ENCODE measurements around the gene NFKBIB. TPM values are rescaled to one million over a fixed set of nuclear protein-coding genes. Genes with fewer than 3 reads are reported as not detected.
A peak's percentile ranks its signal among the peaks of the same experiment; 100 is the strongest.

NFKBIB gene
- total and polyA plus RNA-seq, 2 of the 13 experiments (the other 11 are each of a cell fraction or from before 2014, with no cell fraction given), result 8.6 to 14.9 TPM

DNA sequence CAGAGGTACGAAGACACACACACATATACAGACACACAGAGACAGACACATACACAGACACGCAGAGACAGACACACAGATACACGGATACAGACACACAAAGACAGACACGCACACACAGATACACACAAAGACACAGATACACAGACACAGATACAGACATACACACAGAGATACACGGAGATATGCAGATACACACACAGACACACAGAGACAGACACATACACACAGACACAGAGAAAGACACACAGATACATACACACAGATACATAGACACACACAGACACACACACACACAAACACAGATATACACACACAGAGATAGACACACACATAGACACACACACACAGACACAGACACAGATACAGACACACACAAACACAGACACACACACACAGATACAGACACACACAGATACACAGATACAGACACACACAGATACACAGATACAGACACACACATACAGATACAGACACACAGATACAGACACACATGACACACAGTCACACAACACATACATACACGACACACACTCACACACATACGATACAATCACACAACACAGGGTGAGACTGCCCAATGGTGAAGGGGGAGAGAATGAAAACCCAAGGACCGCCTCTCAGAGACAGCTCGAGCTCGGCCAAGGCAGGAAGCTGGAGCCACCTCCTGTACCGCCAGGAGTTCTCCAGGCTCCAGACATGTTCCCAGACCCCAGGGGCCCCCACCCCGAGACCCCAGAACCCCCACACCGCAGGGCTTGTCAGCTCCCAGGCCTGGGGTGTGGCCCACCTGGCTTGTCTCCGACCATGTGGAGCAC is 21.0 kb downstream of the NFKBIB start (continued):
- TF ChIP-seq ZNF646 (CRISPR knock-in tag; IDR thresholded peaks at IDR 0.05) (peak; percentile 26; the same call in 1 of the 2 replicates), NBN (conservative IDR thresholded peaks at IDR 0.05) (0 out of 2 replicates have a peak, but pooled peaks have one; percentile 35), SP140L (CRISPR knock-in tag; IDR thresholded peaks at IDR 0.05; ENCODE audit: borderline replicate concordance) (no peak), RARA (CRISPR knock-in tag; IDR thresholded peaks at IDR 0.05) (no peak), KLF11 (CRISPR knock-in tag; IDR thresholded peaks at IDR 0.05) (no peak), ZNF281 (CRISPR knock-in tag; IDR thresholded peaks at IDR 0.05; ENCODE audit: borderline replicate concordance) (no peak), ZNF207 (IDR thresholded peaks at IDR 0.05; ENCODE audit: borderline replicate concordance) (peak; percentile 80; the same call in 1 of the 2 replicates), IKZF4 (CRISPR knock-in tag; IDR thresholded peaks at IDR 0.05; ENCODE audit: borderline replicate concordance, low read depth, not compliant biosample characterization) (no peak), PHB2 (IDR thresholded peaks at IDR 0.05; ENCODE audit: partially characterized antibody) (peak; percentile 66), ZBTB42 (CRISPR knock-in tag; IDR thresholded peaks at IDR 0.05) (no peak), HNRNPL (IDR thresholded peaks at IDR 0.05; ENCODE audit: low read depth, low read length) (no peak), HIVEP1 (CRISPR knock-in tag; IDR thresholded peaks at IDR 0.05) (no peak), BCLAF1 (IDR thresholded peaks at IDR 0.05) (no peak), TAF1 (CRISPR knock-in tag; IDR thresholded peaks at IDR 0.05) (no peak)
- TF ChIP-seq, protein P1, sequence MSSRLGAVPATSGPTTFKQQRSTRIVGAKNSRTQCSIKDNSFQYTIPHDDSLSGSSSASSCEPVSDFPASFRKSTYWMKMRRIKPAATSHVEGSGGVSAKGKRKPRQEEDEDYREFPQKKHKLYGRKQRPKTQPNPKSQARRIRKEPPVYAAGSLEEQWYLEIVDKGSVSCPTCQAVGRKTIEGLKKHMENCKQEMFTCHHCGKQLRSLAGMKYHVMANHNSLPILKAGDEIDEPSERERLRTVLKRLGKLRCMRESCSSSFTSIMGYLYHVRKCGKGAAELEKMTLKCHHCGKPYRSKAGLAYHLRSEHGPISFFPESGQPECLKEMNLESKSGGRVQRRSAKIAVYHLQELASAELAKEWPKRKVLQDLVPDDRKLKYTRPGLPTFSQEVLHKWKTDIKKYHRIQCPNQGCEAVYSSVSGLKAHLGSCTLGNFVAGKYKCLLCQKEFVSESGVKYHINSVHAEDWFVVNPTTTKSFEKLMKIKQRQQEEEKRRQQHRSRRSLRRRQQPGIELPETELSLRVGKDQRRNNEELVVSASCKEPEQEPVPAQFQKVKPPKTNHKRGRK (CRISPR knock-in tag; IDR thresholded peaks at IDR 0.05), result no peak
